BLaER1 treated with 17β-estradiol and CSF1 and Interleukin-3, amounts not matched to agents 10 nM and 100 nM (cell line): Measurements from ENCODE around the gene BOD1L1.

Source experiments
- H3K27ac ChIP-seq, 11 experiments: shearing (Covaris generic); formaldehyde crosslinking; 2 replicates each; pipeline ENCODE4 v1.8.1; 2022
- H3K27me3 ChIP-seq, 11 experiments: shearing (Covaris generic); formaldehyde crosslinking; 2 replicates each; pipeline ENCODE4 v1.8.1; 2022
- H3K36me3 ChIP-seq, 11 experiments: shearing (Covaris generic); formaldehyde crosslinking; 2 replicates each; pipeline ENCODE4 v1.8.1; 2022
- H3K4me1 ChIP-seq, 10 experiments: shearing (Covaris generic); formaldehyde crosslinking; 2 replicates each; pipeline ENCODE4 v1.8.1; 2022
- H3K4me2 ChIP-seq, 11 experiments: shearing (Covaris generic); formaldehyde crosslinking; 2 replicates each; pipeline ENCODE4 v1.8.1; 2022
- H3K4me3 ChIP-seq, 10 experiments: shearing (Covaris generic); formaldehyde crosslinking; 2 replicates each; pipeline ENCODE4 v1.8.1; 2022
- H3K9ac ChIP-seq, 11 experiments: shearing (Covaris generic); formaldehyde crosslinking; 2 replicates each; pipeline ENCODE4 v1.8.1; 2022
- H3K9me3 ChIP-seq, 11 experiments: shearing (Covaris generic); formaldehyde crosslinking; replicated peaks in 1 of 11; 2 replicates each; pipeline ENCODE4 v1.8.1; 2022
- H4K20me1 ChIP-seq, 11 experiments: shearing (Covaris generic); formaldehyde crosslinking; 2 replicates each; pipeline ENCODE4 v1.8.1; 2022
- Cebpa-rat ChIP-seq, 11 experiments: shearing (Covaris generic); IDR thresholded peaks; 2 replicates each; pipeline ENCODE4 v1.8.1; 2022

The BOD1L1 gene

DNA sequence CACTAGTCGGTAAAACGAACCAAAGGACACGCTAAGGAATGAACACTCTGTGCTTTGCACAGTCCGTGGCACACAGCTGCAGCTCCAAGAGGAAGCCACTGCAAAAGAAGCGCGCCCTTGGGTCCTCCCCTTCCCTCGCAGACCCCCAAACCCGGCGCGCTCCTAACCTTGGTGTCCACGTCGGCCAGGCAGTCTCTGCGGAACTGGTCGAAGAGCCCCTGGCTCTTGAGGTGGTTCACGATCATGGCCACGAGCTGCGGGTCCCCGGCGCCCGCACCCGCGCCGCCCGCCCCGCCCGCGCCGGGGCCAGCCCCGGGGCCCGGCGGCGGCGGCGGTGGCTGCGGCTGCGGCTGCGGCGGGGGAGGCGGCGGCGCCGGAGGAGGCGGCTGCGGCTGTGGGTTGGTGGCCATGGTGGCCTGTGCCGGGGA lies 333 bp downstream of the BOD1L1 start:
- H4K20me1 ChIP-seq, result peaks cover 0 to 50% (median 44%) of the 10 kb centered on the region in 11 experiments; a peak in 16 of 22 replicates
- peak overlapping the region; percentile 72 to 95 (median 85) for H3K4me3 ChIP-seq
- peak overlapping the region; percentile 83 to 97 (median 91) for H3K4me2 ChIP-seq
- no peaks in the 10 kb centered on the region for H3K9me3 ChIP-seq
- H3K27me3 ChIP-seq, result no peaks in the 10 kb centered on the region
- H3K36me3 ChIP-seq, result peaks cover 4 to 29% (median 9%) of the 10 kb centered on the region in 11 experiments; a peak in 15 of 22 replicates
- H3K27ac ChIP-seq, result peak overlapping the region; percentile 85 to 98 (median 94)
- peaks cover 11 to 31% (median 23%) of the 10 kb centered on the region in 10 experiments for H3K4me1 ChIP-seq
- no peak for TF ChIP-seq Cebpa-rat (IDR thresholded peaks at IDR 0.05)
- peak overlapping the region; percentile 82 to 98 (median 92) for H3K9ac ChIP-seq

GRCh38 chr4:13626492-13627177 lies 890 bp downstream of the BOD1L1 start:
- H3K9me3 ChIP-seq, result no peaks in the 10 kb centered on the region
- peak overlapping the region; percentile 72 to 95 (median 85) for H3K4me3 ChIP-seq
- peaks cover 0 to 55% (median 49%) of the 10 kb centered on the region in 11 experiments; a peak in 18 of 22 replicates for H4K20me1 ChIP-seq
- H3K4me1 ChIP-seq, result peaks cover 11 to 31% (median 23%) of the 10 kb centered on the region in 10 experiments
- H3K36me3 ChIP-seq, result peaks cover 4 to 29% (median 9%) of the 10 kb centered on the region in 11 experiments; a peak in 15 of 22 replicates
- peak overlapping the region; percentile 85 to 98 (median 94) for H3K27ac ChIP-seq
- no peaks in the 10 kb centered on the region for H3K27me3 ChIP-seq
- no peak for TF ChIP-seq Cebpa-rat (IDR thresholded peaks at IDR 0.05)
- H3K4me2 ChIP-seq, result peak overlapping the region; percentile 83 to 97 (median 91)
- H3K9ac ChIP-seq, result peak overlapping the region; percentile 82 to 98 (median 92)

DNA sequence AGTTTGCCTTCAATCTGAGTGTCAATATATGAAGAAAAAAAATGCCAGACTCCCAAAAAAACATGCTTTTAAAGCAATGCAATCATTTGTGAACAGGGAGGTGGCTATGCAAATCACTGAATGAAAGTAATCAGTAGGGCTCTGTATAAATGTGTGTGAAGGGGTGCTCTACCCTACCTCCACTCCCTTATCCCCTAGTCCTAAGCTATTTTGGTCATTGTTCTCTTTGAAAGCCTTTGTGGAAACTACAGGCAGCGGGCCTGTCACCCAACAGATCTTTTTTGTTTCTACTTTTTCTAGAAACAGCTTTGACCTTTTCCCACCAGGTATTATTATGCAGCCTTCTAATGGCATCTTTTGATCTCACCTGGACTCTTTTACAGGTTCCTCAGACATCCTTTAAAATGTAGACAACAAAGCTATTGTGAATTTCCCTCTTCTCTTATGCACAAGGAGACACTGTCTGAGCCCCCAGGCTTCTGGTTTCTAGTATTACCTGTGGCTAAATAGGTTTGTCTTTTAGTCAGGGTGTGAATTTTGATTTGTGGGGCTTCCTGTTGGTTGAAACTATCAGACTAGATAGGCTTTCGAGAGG lies 9.2 kb downstream of the BOD1L1 start:
- Histone ChIP-seq H3K9ac (no peak overlapping the region), H3K27me3 (no peaks in the 10 kb centered on the region), H3K4me3 (no peak overlapping the region), H3K4me1 (peaks cover 14 to 44% (median 28%) of the 10 kb centered on the region in 10 experiments), H4K20me1 (peaks cover 10 to 56% (median 33%) of the 10 kb centered on the region in 11 experiments; a peak in 15 of 22 replicates), H3K9me3 (no peaks in the 10 kb centered on the region), H3K4me2 (no peak overlapping the region), H3K36me3 (peaks cover 55 to 91% (median 74%) of the 10 kb centered on the region in 11 experiments), H3K27ac (peak overlapping the region in 3 of 11 experiments; percentile 16 to 87 (median 25); a peak in 2 of 22 replicates)
- no peak for TF ChIP-seq Cebpa-rat (IDR thresholded peaks at IDR 0.05)

GRCh38 chr4:13617801-13618200 lies 9.7 kb downstream of the BOD1L1 start:
- Histone ChIP-seq H3K36me3 (peaks cover 55 to 91% (median 77%) of the 10 kb centered on the region in 11 experiments), H3K27ac (peak overlapping the region in 7 of 11 experiments; percentile 4 to 87 (median 76); a peak in 6 of 22 replicates), H3K4me3 (no peak overlapping the region), H3K9ac (no peak overlapping the region), H4K20me1 (peaks cover 10 to 51% (median 28%) of the 10 kb centered on the region in 11 experiments; a peak in 15 of 22 replicates), H3K27me3 (no peaks in the 10 kb centered on the region), H3K4me2 (no peak overlapping the region), H3K9me3 (no peaks in the 10 kb centered on the region), H3K4me1 (peaks cover 14 to 49% (median 33%) of the 10 kb centered on the region in 10 experiments)
- no peak for TF ChIP-seq Cebpa-rat (IDR thresholded peaks at IDR 0.05)

DNA sequence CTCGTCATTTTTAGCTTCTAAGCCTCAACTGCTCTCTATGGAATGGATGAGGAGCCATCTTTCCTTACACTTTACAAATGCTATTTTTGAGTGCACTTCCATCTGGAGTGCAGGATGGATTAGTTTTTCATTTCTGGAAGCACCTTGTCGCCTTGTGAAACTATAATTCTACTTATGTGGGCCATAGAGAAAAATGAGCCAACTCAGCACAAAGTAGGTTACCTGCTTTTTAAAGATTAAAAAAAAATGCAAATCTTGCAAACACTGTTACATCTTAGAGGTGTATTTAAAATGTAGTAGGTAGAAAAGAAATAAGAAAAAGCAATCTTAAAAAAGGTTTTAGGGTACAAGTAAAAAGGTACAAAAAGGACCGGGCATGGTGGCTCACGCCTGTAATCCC lies 10.9 kb downstream of the BOD1L1 start:
- peaks cover 14 to 61% (median 41%) of the 10 kb centered on the region in 10 experiments for H3K4me1 ChIP-seq
- no peak overlapping the region for H3K9ac ChIP-seq
- no peak for TF ChIP-seq Cebpa-rat (IDR thresholded peaks at IDR 0.05)
- H3K27ac ChIP-seq, result peak overlapping the region in 9 of 11 experiments; percentile 60 to 87 (median 79); a peak in 14 of 22 replicates
- H3K4me2 ChIP-seq, result peak overlapping the region in 5 of 11 experiments; percentile 4 to 80 (median 65); a peak in 9 of 22 replicates
- peaks cover 67 to 97% (median 85%) of the 10 kb centered on the region in 11 experiments for H3K36me3 ChIP-seq
- H3K9me3 ChIP-seq, result no peaks in the 10 kb centered on the region
- H4K20me1 ChIP-seq, result peaks cover 10 to 39% (median 16%) of the 10 kb centered on the region in 11 experiments; a peak in 14 of 22 replicates
- H3K27me3 ChIP-seq, result no peaks in the 10 kb centered on the region
- H3K4me3 ChIP-seq, result no peak overlapping the region

- Histone ChIP-seq H3K36me3 (peaks cover 77 to 99% (median 92%) of the 10 kb centered on the region in 11 experiments), H3K4me2 (peak overlapping the region; percentile 53 to 80 (median 65)), H3K9me3 (no peaks in the 10 kb centered on the region), H3K27ac (peak overlapping the region in 10 of 11 experiments; percentile 32 to 87 (median 78); a peak in 19 of 22 replicates), H3K4me1 (peaks cover 14 to 69% (median 41%) of the 10 kb centered on the region in 10 experiments), H3K4me3 (0 out of 20 replicates have a peak overlapping the region, but pooled peaks of 2 of the 10 experiments have one; percentile 1 to 7), H3K27me3 (no peaks in the 10 kb centered on the region), H3K9ac (peak overlapping the region in 4 of 11 experiments; percentile 2 to 55 (median 46); a peak in 3 of 22 replicates), H4K20me1 (peaks cover 0 to 25% (median 2%) of the 10 kb centered on the region in 11 experiments; a peak in 12 of 22 replicates)
- peak in 8 of 11 experiments; percentile 15 to 76 (median 69); a peak in 11 of 22 replicates for TF ChIP-seq Cebpa-rat (IDR thresholded peaks at IDR 0.05)
These were observed 12.4 kb downstream of the BOD1L1 start for GRCh38 chr4:13615161-13615560.

- Histone ChIP-seq H3K36me3 (peaks cover 76 to 99% (median 90%) of the 10 kb centered on the region in 11 experiments), H3K27ac (peak overlapping the region; percentile 37 to 87 (median 65); a peak in 16 of 22 replicates), H3K4me3 (no peak overlapping the region), H3K9ac (peak overlapping the region in 1 of 11 experiments; percentile 16; a peak in 1 of 22 replicates), H4K20me1 (peaks cover 0 to 14% (median 0%) of the 10 kb centered on the region in 11 experiments; a peak in 2 of 22 replicates), H3K9me3 (no peaks in the 10 kb centered on the region), H3K27me3 (no peaks in the 10 kb centered on the region), H3K4me1 (peaks cover 14 to 69% (median 41%) of the 10 kb centered on the region in 10 experiments), H3K4me2 (peak overlapping the region in 6 of 11 experiments; percentile 6 to 59 (median 52); a peak in 11 of 22 replicates)
- TF ChIP-seq Cebpa-rat (IDR thresholded peaks at IDR 0.05), result no peak
These were observed 15.0 kb downstream of the BOD1L1 start for GRCh38 chr4:13612569-13612968.

GRCh38 chr4:13611283-13611842 lies 16.2 kb downstream of the BOD1L1 start:
- peaks cover 14 to 60% (median 39%) of the 10 kb centered on the region in 10 experiments for H3K4me1 ChIP-seq
- H3K27ac ChIP-seq, result peak overlapping the region in 9 of 11 experiments; percentile 43 to 87 (median 65); a peak in 14 of 22 replicates
- H3K4me3 ChIP-seq, result no peak overlapping the region
- H3K36me3 ChIP-seq, result peaks cover 79 to 99% (median 91%) of the 10 kb centered on the region in 11 experiments
- H4K20me1 ChIP-seq, result peaks cover 0 to 10% (median 0%) of the 10 kb centered on the region in 11 experiments; a peak in 2 of 22 replicates
- peak overlapping the region in 3 of 11 experiments; percentile 14 to 60 (median 36); a peak in 4 of 22 replicates for H3K9ac ChIP-seq
- no peaks in the 10 kb centered on the region for H3K9me3 ChIP-seq
- no peaks in the 10 kb centered on the region for H3K27me3 ChIP-seq
- H3K4me2 ChIP-seq, result peak overlapping the region in 3 of 11 experiments; percentile 45 to 59 (median 58); a peak in 5 of 22 replicates
- no peak for TF ChIP-seq Cebpa-rat (IDR thresholded peaks at IDR 0.05)
